IPS-15b (cell line): ENCODE data around the gene SIGLEC1.

ENCODE experiments used
- H3K27me3 ChIP-seq: one replicate; pipeline ENCODE4 v1.6.1; 2013; ENCODE audit warnings: low read length; ENCODE audit not compliant: control insufficient read depth, insufficient read depth
- H3K36me3 ChIP-seq: one replicate; pipeline ENCODE4 v1.6.1; 2013; ENCODE audit warnings: low read length; ENCODE audit not compliant: control insufficient read depth, insufficient read depth
- H3K4me1 ChIP-seq: one replicate; pipeline ENCODE4 v1.6.1; 2013; ENCODE audit warnings: mild to moderate bottlenecking, low read length; ENCODE audit not compliant: control insufficient read depth, insufficient read depth
- H3K4me3 ChIP-seq: one replicate; pipeline ENCODE4 v1.5.1; 2013; ENCODE audit warnings: low read depth, low read length
- H3K9ac ChIP-seq: one replicate; pipeline ENCODE4 v1.6.1; 2013; ENCODE audit warnings: low read depth, mild to moderate bottlenecking, low read length
- H3K9me3 ChIP-seq: one replicate; pipeline ENCODE4 v1.6.1; 2013; ENCODE audit warnings: mild to moderate bottlenecking, low read length; ENCODE audit not compliant: control insufficient read depth, insufficient read depth

SIGLEC1 gene

DNA sequence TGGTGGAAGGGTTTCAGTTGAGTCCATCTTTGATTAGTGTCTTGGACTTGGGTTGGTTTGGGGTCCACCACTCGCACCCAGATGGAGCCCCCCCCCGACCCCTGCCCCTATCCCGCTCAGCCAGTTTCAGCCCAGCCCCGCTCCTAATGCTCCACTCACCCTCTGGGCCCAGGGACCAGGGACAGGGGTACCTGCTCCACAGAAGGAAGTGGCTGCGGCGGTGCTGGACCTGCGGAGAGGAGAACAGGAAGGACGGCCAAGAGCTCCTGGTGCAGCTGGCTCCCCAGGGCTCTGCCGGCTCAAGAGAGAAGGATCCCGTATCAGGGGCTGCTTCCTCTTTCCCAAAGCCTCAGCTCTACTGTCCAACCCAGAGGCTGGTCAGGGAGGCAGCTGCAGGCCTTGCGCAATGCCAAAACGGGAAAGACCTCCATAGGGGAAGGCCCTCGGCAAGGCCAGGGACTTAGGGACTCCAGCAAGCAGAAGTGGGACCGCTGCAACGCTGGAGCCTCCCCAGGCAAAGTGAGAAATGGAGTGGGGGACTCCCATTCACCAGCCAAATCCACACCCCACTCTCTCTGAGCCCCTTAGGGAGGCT, at the start of gene SIGLEC1:
TSS of gene SIGLEC1 (minus strand) at position 322 of the 595 bp plus-strand sequence. CDS start 5,472 bp downstream, outside the sequence.
- no peaks in the 10 kb centered on the region for H3K4me1 ChIP-seq
- H3K9ac ChIP-seq, result no peak within 1 kb of the TSS
- H3K27me3 ChIP-seq, result no peaks in the 10 kb centered on the region
- no peaks in the 10 kb centered on the region for H3K36me3 ChIP-seq
- H3K4me3 ChIP-seq, result no peak within 1 kb of the TSS
- no peaks in the 10 kb centered on the region for H3K9me3 ChIP-seq

- Histone ChIP-seq H3K36me3 (peaks cover 28% of the 10 kb centered on the region), H3K27me3 (no peaks in the 10 kb centered on the region), H3K4me1 (no peaks in the 10 kb centered on the region), H3K4me3 (no peak overlapping the region), H3K9me3 (no peaks in the 10 kb centered on the region), H3K9ac (no peak overlapping the region)
Measured at GRCh38 chr20:3760655-3761348, 48.4 kb upstream of the SIGLEC1 start.

DNA sequence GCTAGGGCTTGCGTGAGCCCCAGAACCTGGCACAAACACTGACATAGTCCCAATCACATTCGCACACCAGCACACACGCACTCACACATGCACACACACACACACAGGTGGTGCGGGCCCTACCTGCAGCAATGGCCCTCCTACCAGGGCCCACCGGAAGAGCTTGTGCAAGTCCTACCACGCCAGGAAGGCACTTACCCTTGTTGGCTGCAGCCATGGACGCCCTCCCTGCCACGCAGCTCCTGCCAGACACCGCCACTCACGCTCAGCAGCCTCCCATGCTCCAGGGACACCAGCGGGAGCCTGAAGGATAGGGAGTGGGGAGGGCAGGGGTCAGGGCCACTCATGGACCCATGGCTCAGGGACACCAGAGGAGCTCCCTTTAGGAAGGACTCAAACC, 47.5 kb upstream of the SIGLEC1 start:
- Histone ChIP-seq H3K4me1 (no peaks in the 10 kb centered on the region), H3K27me3 (no peaks in the 10 kb centered on the region), H3K4me3 (no peak overlapping the region), H3K9me3 (no peaks in the 10 kb centered on the region), H3K9ac (no peak overlapping the region), H3K36me3 (peaks cover 24% of the 10 kb centered on the region)

GRCh38 chr20:3759316-3759823, 47.0 kb upstream of the SIGLEC1 start:
- Histone ChIP-seq H3K27me3 (no peaks in the 10 kb centered on the region), H3K4me1 (no peaks in the 10 kb centered on the region), H3K36me3 (peaks cover 26% of the 10 kb centered on the region), H3K4me3 (no peak overlapping the region), H3K9me3 (no peaks in the 10 kb centered on the region), H3K9ac (no peak overlapping the region)

GRCh38 chr20:3758566-3758965, 46.2 kb upstream of the SIGLEC1 start:
- no peaks in the 10 kb centered on the region for H3K9me3 ChIP-seq
- no peaks in the 10 kb centered on the region for H3K4me1 ChIP-seq
- no peak overlapping the region for H3K4me3 ChIP-seq
- peaks cover 28% of the 10 kb centered on the region for H3K36me3 ChIP-seq
- no peaks in the 10 kb centered on the region for H3K27me3 ChIP-seq
- no peak overlapping the region for H3K9ac ChIP-seq

DNA sequence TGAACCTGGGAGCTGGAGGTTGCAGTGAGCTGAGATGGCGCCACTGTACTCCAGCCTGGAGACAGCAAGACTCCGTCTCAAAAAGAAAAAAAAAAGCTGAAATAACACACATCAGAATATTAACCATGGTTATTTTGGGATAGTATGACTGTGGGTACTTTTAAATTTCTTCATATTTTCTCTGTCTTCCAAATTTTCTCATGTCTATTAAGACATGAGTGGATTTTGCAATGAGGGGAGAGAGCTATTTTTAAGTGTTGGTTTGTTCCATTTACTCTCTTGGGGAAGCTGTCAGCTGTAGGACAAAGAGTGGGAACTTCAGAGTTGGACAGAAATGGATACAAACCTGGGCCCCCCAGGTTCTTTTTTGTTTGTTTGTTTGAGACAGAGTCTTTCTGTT, 44.9 kb upstream of the SIGLEC1 start:
- peaks cover 28% of the 10 kb centered on the region for H3K36me3 ChIP-seq
- no peaks in the 10 kb centered on the region for H3K27me3 ChIP-seq
- H3K9ac ChIP-seq, result no peak overlapping the region
- no peak overlapping the region for H3K4me3 ChIP-seq
- H3K4me1 ChIP-seq, result peaks cover 5% of the 10 kb centered on the region
- H3K9me3 ChIP-seq, result no peaks in the 10 kb centered on the region

GRCh38 chr20:3755814-3756480, 43.5 kb upstream of the SIGLEC1 start:
- Histone ChIP-seq H3K27me3 (peaks cover 6% of the 10 kb centered on the region), H3K4me3 (no peak overlapping the region), H3K9ac (no peak overlapping the region), H3K9me3 (no peaks in the 10 kb centered on the region), H3K36me3 (peaks cover 28% of the 10 kb centered on the region), H3K4me1 (peaks cover 5% of the 10 kb centered on the region)

- H3K36me3 ChIP-seq, result peaks cover 27% of the 10 kb centered on the region
- no peak overlapping the region for H3K9ac ChIP-seq
- H3K27me3 ChIP-seq, result peaks cover 12% of the 10 kb centered on the region
- H3K9me3 ChIP-seq, result no peaks in the 10 kb centered on the region
- H3K4me1 ChIP-seq, result peaks cover 5% of the 10 kb centered on the region
- no peak overlapping the region for H3K4me3 ChIP-seq
Measured at GRCh38 chr20:3755269-3755668, 42.9 kb upstream of the SIGLEC1 start.

- Histone ChIP-seq H3K9ac (no peak overlapping the region), H3K36me3 (peaks cover 24% of the 10 kb centered on the region), H3K4me1 (peaks cover 5% of the 10 kb centered on the region), H3K4me3 (no peak overlapping the region), H3K9me3 (no peaks in the 10 kb centered on the region), H3K27me3 (peaks cover 17% of the 10 kb centered on the region)
Measured at GRCh38 chr20:3754276-3754630, 41.9 kb upstream of the SIGLEC1 start.

DNA sequence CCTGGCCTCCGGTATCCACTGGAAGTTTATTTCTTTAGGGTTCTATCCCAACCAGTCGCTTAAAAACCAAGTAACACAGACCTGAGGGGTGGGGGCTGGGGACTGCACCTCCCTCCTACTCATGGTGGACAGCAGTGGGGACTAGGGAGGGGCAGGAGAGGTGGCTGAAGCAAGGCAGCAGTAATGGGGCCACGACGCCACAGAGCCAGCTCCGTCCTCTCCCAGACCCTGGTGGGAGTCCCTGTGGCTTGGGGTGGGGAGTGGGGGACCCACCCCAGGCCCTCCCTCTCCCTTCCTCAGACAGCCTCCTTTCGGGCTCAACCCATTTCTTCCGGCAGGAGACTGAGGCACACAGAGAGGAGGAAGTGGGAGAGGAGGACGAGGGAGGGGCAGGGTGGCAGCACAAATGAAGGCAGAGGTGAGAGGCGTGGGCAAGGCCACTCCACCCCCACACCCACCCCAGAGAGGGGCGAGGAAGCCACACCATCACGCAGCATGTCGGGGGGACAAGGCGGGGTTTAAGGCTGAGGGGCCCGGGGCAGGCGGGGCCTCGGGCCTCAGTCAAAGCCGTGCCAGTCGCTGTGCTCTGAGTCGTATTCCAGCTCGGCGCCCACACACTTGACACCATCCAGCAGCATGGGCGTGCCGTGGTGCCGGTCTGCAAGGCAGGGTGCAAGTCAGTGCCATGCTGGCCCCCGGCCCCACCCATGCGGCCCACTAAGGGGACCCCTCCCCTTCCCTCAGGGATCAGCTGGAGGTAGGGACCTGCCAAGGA, 41.3 kb upstream of the SIGLEC1 start:
- Histone ChIP-seq H3K4me3 (no peak overlapping the region), H3K36me3 (peaks cover 20% of the 10 kb centered on the region), H3K27me3 (peaks cover 22% of the 10 kb centered on the region), H3K9me3 (no peaks in the 10 kb centered on the region), H3K9ac (no peak overlapping the region), H3K4me1 (peaks cover 5% of the 10 kb centered on the region)

DNA sequence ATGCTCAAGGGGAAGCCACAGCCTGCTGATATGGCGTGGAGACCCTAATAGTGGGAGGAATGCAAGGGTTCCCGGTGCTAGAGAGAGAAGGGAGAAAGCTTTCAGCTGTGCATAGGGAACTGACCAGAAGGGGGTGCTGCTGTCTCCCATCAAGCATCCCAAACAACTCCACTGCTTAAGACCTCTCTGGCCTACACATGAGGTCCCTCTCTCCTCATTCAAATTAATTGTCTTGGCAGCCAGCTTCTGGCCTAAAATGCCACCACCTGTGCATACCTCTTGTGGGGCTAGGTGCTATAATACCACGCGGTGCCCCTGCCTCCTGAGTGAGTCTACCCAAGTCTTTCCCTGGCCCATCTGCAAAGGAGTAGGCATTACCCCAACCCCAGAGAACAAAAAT, 40.7 kb upstream of the SIGLEC1 start:
- peaks cover 5% of the 10 kb centered on the region for H3K4me1 ChIP-seq
- H3K4me3 ChIP-seq, result no peak overlapping the region
- no peaks in the 10 kb centered on the region for H3K9me3 ChIP-seq
- peaks cover 28% of the 10 kb centered on the region for H3K27me3 ChIP-seq
- H3K36me3 ChIP-seq, result peaks cover 14% of the 10 kb centered on the region
- no peak overlapping the region for H3K9ac ChIP-seq
